Calu3 (cell line): ENCODE results near the gene PPIC. TPM values are rescaled to one million over a fixed set of nuclear protein-coding genes. Genes with fewer than 3 reads are reported as not detected.

Experiments used
- BruUV-seq: library from RNA; stranded (reverse); fragments of 400-500 nt; replicated peaks from 2 replicates; lab custom pipeline; 2021; lab: Mats Ljungman, UMichigan
- CTCF ChIA-PET: fragments of 300-600 bp; sonication (Branson Sonifier 250); formaldehyde crosslinking; loops from one replicate; lab custom pipeline; 2022; ENCODE audit warnings: antibody characterized with exemption; lab: Charles Lee
- DNase-seq: peaks from one replicate; pipeline ENCODE4 v3.0.0; 2022
- H3K27ac Mint-ChIP-seq: one replicate; pipeline ENCODE4 v1.8.0; 2022; ENCODE audit warnings: mixed read lengths; ENCODE audit not compliant: unreplicated experiment
- H3K27me3 Mint-ChIP-seq: one replicate; pipeline ENCODE4 v1.8.0; 2022; ENCODE audit warnings: mixed read lengths; ENCODE audit not compliant: unreplicated experiment
- H3K36me3 Mint-ChIP-seq: one replicate; pipeline ENCODE4 v1.8.0; 2022; ENCODE audit warnings: mild to moderate bottlenecking, moderate library complexity, mixed read lengths; ENCODE audit not compliant: insufficient read depth, unreplicated experiment
- H3K4me1 Mint-ChIP-seq: one replicate; pipeline ENCODE4 v1.8.0; 2022; ENCODE audit warnings: mild to moderate bottlenecking, low read depth, mixed read lengths; ENCODE audit not compliant: unreplicated experiment
- H3K4me3 Mint-ChIP-seq: one replicate; pipeline ENCODE4 v1.8.0; 2022; ENCODE audit warnings: mild to moderate bottlenecking, low read depth, moderate library complexity, mixed read lengths; ENCODE audit not compliant: unreplicated experiment
- H3K9me3 Mint-ChIP-seq: one replicate; pipeline ENCODE4 v1.8.0; 2022; ENCODE audit warnings: low read depth, mixed read lengths; ENCODE audit not compliant: unreplicated experiment
- intact Hi-C: fragments of 100-400 bp; cut with micrococcal nuclease; formaldehyde crosslinking; loops from one replicate; pipeline ENCODE4 v1.10.0; 2022; ENCODE audit not compliant: unreplicated experiment
- total RNA-seq: library from RNA; stranded (reverse); gene quantifications from 2 replicates; pipeline ENCODE4 v1.2.3, GENCODE V29; 2022
- TF ChIP-seq, protein P1 (sequence below): fragments of 200-600 bp; IDR thresholded peaks from one replicate; pipeline ENCODE4 v1.8.0; 2022; ENCODE audit warnings: antibody characterized with exemption; ENCODE audit not compliant: unreplicated experiment

PPIC gene
- total RNA-seq, 1 experiment from 2014 or later: 43.5 TPM

GRCh38 chr5:123083298-123083697, 46.8 kb upstream of the PPIC start:
- CTCF ChIA-PET: interaction anchor here (0.7 kb wide), 1 partner anchor 48 kb away, joined by 3 read pairs; no protein-coding TSS in a partner anchor
- intact Hi-C loops: no loop called here
- no peaks in the 10 kb centered on the region for H3K36me3 Mint-ChIP-seq

GRCh38 chr5:123080215-123080614, 43.7 kb upstream of the PPIC start:
- DNase-seq: no peak
- no peak overlapping the region for H3K4me3 Mint-ChIP-seq
- CTCF ChIA-PET: no interaction called here
- H3K36me3 Mint-ChIP-seq: no peaks in the 10 kb centered on the region
- BruUV-seq: no TSS peak
- H3K27me3 Mint-ChIP-seq: peaks cover 57% of the 10 kb centered on the region
- no peak overlapping the region for H3K27ac Mint-ChIP-seq
- no peaks in the 10 kb centered on the region for H3K9me3 Mint-ChIP-seq
- TF ChIP-seq, protein P1, sequence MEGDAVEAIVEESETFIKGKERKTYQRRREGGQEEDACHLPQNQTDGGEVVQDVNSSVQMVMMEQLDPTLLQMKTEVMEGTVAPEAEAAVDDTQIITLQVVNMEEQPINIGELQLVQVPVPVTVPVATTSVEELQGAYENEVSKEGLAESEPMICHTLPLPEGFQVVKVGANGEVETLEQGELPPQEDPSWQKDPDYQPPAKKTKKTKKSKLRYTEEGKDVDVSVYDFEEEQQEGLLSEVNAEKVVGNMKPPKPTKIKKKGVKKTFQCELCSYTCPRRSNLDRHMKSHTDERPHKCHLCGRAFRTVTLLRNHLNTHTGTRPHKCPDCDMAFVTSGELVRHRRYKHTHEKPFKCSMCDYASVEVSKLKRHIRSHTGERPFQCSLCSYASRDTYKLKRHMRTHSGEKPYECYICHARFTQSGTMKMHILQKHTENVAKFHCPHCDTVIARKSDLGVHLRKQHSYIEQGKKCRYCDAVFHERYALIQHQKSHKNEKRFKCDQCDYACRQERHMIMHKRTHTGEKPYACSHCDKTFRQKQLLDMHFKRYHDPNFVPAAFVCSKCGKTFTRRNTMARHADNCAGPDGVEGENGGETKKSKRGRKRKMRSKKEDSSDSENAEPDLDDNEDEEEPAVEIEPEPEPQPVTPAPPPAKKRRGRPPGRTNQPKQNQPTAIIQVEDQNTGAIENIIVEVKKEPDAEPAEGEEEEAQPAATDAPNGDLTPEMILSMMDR: no peak
- peaks cover 4% of the 10 kb centered on the region for H3K4me1 Mint-ChIP-seq
- intact Hi-C loops: no loop called here

More at GRCh38 chr5:123083298-123083697, 46.8 kb upstream of the PPIC start:
- DNase-seq: no peak
- Mint-ChIP-seq H3K4me3 (no peak overlapping the region), H3K27me3 (peaks cover 82% of the 10 kb centered on the region), H3K4me1 (peaks cover 21% of the 10 kb centered on the region), H3K27ac (no peak overlapping the region), H3K9me3 (no peaks in the 10 kb centered on the region)
- TF ChIP-seq, protein P1: no peak
- no TSS peak for BruUV-seq

GRCh38 chr5:123075521-123076163, 39.1 kb upstream of the PPIC start:
- H3K36me3 Mint-ChIP-seq: no peaks in the 10 kb centered on the region
- DNase-seq: no peak
- BruUV-seq: no TSS peak
- no peak overlapping the region for H3K4me3 Mint-ChIP-seq
- H3K27ac Mint-ChIP-seq: no peak overlapping the region
- TF ChIP-seq, protein P1: no peak
- H3K9me3 Mint-ChIP-seq: no peaks in the 10 kb centered on the region
- no peaks in the 10 kb centered on the region for H3K4me1 Mint-ChIP-seq
- intact Hi-C loops: no loop called here
- CTCF ChIA-PET: no interaction called here
- H3K27me3 Mint-ChIP-seq: peaks cover 45% of the 10 kb centered on the region

- Mint-ChIP-seq H3K36me3 (no peaks in the 10 kb centered on the region), H3K27me3 (peaks cover 42% of the 10 kb centered on the region), H3K4me1 (no peaks in the 10 kb centered on the region), H3K4me3 (no peak overlapping the region), H3K9me3 (no peaks in the 10 kb centered on the region), H3K27ac (no peak overlapping the region)
- no peak for DNase-seq
- CTCF ChIA-PET: no interaction called here
- intact Hi-C loops: no loop called here
- no TSS peak for BruUV-seq
- TF ChIP-seq, protein P1: no peak
These were observed 31.9 kb upstream of the PPIC start for GRCh38 chr5:123068368-123068938.
